ENCODE measurements around the gene ME2. TPM values are rescaled to one million over a fixed set of nuclear protein-coding genes. Genes with fewer than 3 reads are reported as not detected.

ME2 gene
- total and polyA plus RNA-seq, 2 of the 8 experiments (the other 6 are each of a cell fraction or from before 2014, with no cell fraction given): 54.7 to 66.9 TPM

GRCh38 chr18:50947899-50948298 lies 69.0 kb downstream of the ME2 start (continued):
- TF ChIP-seq YY1 (IDR thresholded peaks at IDR 0.05; ENCODE audit: low read depth, low read length) (no peak), CHD7 (IDR thresholded peaks at IDR 0.05; ENCODE audit: insufficient replicate concordance, low read length) (no peak), SUZ12 (IDR thresholded peaks at IDR 0.05; ENCODE audit: low read length) (no peak), KDM4A (IDR thresholded peaks at IDR 0.05; ENCODE audit: low read depth, low read length, severe bottlenecking) (no peak), RBBP5 (IDR thresholded peaks at IDR 0.05; ENCODE audit: borderline replicate concordance, low read depth, low read length) (no peak), ZNF274 (IDR thresholded peaks at IDR 0.05; ENCODE audit: borderline replicate concordance, extremely low read depth, low read length) (no peak), ATF2 (IDR thresholded peaks at IDR 0.05; ENCODE audit: low read length) (no peak), CBX8 (IDR thresholded peaks at IDR 0.05; ENCODE audit: borderline replicate concordance, low read depth, low read length) (no peak)

All from H1 (cell line).